Activated CD4-positive, alpha-beta T cell treated with anti-CD3 and anti-CD28 coated beads, Interleukin-2, amount 50 U/mL, for 48 hours (primary cell): ENCODE data around the gene C1orf87.

Experiments used
- DNase-seq, 2 experiments: peaks; one replicate each; pipeline ENCODE4 v3.0.0-alpha.2; 2020

Gene C1orf87

DNA sequence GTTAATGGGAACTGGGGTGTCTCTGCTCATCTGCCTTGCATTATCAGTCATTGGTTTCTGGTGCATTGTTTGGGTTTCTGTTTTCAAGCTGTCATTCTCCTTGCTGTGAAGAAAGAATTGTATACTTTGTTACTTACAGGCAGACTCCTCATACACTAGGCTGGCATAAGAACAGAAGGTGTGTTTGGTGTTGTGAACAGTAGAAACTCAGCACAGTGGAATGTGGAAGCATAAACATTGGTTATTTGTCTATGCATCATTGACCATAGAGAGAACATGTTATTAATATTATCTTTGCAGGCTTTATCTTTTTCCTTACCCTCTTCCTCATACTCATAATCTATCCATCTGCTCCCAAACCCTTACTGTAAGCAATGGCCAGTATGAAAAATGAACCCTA is 18.2 kb downstream of the C1orf87 start:
- no peak for DNase-seq

DNA sequence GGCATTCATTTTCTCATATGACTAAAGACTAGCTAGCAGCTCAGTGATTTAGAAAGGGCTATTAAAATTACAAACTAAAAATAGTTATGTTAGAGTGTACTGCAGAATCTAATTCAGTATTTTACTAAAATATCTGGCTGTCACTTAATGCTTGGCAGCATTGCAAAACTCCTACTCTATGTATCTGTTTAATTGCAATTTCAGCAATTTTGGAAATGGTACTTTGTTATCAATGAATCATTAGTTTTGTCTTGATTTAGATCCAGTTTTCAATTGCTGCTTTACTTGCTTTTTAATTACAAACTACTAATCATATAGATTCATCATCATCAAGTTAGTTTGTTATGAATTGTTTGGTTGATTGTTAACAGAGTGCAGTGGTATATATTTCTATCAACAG is 19.2 kb downstream of the C1orf87 start:
- no peak for DNase-seq

DNA sequence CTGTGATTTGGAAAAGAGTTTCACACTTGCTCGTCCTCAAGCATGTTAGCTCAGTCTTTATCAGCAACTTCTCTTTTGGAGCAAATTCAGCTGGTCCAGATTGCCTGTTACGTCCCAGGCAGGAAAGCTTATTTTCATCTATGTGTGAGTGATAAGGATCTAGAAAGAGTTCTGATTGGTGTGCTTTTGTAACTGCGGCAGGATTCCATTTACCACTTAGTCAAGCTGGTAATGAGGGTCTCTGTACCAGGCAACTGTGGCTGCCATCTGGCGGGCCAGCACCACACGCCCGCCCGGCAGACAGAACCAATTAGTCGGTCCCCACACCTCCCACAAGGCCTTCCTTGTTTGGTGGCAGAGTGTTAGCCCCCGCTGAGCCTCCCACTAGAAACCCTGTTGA is 21.0 kb downstream of the C1orf87 start:
- no peak for DNase-seq

- DNase-seq: no peak
Observed at GRCh38 chr1:60051191-60051590, 22.4 kb downstream of the C1orf87 start.

DNA sequence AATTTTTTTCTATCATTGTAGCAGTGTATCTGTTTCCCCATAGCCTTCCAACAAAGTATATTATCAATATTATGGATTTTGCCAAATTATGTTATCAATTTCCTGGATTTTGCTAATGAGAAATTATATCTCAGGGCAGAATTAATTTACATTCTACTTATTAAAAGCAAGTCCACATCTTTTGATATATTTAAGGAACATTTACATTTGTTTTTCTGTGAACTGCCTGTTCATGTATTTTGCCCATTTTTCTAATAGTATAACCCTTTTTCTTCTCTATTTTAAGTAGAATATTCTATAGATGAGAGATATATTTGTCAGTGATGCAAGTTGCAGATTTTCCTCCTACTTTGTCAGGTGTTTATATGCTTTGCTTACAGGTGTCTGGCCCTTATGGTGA is 24.4 kb downstream of the C1orf87 start:
- no peak for DNase-seq

DNA sequence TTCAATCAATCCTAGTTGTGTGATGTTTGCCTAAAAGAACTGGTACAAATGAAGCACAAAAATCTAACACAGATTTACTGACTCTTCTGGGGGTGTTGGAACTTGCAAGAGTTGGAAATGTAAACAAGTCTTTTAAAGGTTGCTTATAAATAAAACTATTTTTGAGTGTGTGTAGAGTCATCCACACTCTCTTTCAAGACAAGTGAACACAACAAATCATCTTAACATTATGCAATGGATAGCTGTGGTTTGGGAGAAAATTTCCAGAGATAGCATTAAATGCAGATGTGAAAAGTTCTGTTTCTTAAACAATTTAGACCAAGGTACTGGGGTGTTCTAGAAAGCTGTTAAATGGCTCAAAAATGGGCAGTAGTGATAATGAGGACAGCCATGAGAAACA is 28.7 kb downstream of the C1orf87 start:
- no peak for DNase-seq

DNA sequence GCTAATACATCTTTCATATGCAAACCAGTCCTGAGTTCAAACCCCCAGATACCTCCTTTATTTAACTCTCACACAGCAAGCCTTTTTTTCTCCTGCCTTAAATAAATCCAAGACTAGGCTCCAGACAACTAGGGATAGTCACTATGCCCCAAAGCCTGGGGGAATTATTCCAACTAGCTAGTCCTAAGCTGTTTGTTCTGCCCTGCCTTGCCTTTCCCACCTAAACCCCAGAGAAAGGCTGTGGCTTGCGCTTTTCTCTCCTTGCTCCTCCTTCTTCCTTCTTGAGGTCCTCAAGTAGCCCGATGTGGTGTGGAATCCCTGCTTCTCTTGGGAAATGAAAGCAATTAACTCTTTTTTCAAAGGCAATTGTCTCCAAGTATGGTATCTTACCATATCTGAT is 31.8 kb downstream of the C1orf87 start:
- DNase-seq: no peak

GRCh38 chr1:60037669-60038068 is 35.9 kb downstream of the C1orf87 start:
- DNase-seq: no peak

GRCh38 chr1:60036856-60037460 is 36.6 kb downstream of the C1orf87 start:
- no peak for DNase-seq

DNA sequence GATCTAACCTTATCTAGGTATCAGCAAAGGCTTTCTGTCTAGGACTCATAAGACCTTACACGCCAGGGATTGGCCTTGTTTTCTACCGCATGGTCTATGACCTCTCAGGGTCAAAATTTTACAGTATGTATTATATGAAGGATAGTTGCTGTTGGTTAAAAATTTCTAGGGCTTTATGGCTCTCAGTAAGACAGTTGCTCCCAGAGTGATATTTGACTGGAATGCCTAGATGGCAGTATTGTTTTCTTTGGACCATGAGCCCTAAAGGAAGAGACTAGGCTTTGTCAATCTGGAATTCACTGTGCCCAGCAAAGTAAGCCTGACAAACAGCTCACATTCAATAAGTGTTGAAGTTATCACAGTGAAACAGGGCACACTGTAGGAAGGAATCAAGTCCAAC is 37.6 kb downstream of the C1orf87 start:
- no peak for DNase-seq

DNA sequence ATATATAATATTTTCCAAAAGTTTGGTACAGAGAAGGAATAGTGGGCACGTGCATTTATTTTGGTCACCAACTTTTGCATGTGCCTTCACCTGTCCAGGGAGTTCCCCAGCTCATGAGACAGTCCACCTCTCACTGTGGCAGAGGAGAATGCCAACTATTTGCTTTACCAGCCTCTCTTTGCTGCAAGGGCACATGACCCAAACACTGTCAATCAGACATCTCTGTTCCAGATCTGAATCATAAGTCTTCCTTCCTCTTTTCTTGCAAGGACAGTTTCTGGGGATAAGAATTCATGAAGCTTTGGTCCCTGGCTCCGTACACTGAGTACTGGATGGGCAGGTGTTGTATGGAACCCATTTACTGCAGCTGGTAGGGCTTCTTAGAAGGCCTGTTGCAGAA is 38.6 kb downstream of the C1orf87 start:
- no peak for DNase-seq

GRCh38 chr1:60033066-60033465 is 40.5 kb downstream of the C1orf87 start:
- no peak for DNase-seq

DNA sequence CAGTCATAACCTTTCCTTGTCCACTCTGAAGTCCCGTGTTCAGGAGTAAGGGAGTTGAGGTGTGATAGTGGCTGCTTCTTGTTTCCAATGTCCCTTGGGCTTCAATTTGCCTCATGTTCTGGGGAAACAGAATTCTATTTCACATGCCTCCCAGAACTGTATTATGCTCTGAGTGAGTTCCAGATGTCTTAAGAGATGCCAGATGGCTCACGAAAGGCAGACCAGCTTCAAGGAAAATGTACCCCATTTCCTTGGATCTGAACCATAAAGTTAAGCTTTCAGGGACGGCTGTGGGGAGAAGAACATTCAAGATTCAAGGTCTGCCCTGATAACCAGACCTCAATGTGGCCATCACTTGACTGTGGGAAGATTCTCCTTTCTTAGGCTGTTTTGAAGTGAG is 42.4 kb downstream of the C1orf87 start:
- no peak for DNase-seq

- no peak for DNase-seq
Observed at GRCh38 chr1:60025552-60025951, 48.0 kb downstream of the C1orf87 start.

- DNase-seq: no peak
Observed at GRCh38 chr1:60017508-60018205, 55.9 kb downstream of the C1orf87 start.

GRCh38 chr1:60010690-60011089 is 62.9 kb downstream of the C1orf87 start:
- DNase-seq: no peak

DNA sequence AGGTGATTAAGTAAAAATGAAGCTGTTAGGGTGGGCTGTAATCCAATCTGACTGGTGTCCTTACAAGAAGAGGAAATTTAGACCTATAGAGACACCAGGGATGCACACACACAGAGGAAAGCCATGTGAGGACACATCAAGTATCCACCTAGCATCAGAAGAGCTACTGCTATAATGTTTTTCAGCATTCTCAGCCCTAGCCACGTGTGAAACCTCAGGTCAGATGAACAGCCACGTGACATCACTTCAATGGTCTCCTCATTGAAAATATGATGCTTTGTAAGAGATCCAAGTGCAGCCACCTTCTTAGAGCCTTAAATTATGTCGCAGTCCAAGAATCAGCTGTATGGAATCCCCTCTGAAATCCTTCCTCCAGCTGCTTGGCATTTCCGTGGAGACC is 65.1 kb downstream of the C1orf87 start:
- DNase-seq: no peak

- no peak for DNase-seq
Observed at GRCh38 chr1:60000625-60001024, 72.9 kb downstream of the C1orf87 start.

DNA sequence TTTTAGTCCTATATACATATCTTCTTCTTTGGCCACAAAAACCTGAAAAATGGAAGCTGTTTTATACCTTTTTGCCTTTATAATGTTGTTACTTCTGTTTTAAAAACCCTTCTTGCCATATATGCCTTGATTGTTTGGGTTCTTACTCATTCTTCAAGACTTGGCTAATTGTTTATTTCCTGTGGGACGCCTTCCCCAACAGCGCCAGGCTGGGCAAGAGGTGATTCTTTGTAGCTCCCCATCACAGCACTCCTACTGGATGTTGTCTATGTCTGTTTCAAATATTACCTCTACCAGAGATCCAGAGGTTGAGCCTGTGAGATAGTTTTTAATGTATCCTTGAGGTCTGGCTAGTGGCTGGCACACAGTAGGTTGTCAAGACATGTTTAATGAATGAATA is 73.8 kb downstream of the C1orf87 start:
- DNase-seq: no peak

- DNase-seq: no peak
Observed at GRCh38 chr1:59999006-59999405, 74.6 kb downstream of the C1orf87 start.

- no peak for DNase-seq
Observed at GRCh38 chr1:59997479-59998115, 76.0 kb downstream of the C1orf87 start.

- DNase-seq: no peak
Observed at GRCh38 chr1:59994302-59995198, 79.0 kb downstream of the C1orf87 start.

DNA sequence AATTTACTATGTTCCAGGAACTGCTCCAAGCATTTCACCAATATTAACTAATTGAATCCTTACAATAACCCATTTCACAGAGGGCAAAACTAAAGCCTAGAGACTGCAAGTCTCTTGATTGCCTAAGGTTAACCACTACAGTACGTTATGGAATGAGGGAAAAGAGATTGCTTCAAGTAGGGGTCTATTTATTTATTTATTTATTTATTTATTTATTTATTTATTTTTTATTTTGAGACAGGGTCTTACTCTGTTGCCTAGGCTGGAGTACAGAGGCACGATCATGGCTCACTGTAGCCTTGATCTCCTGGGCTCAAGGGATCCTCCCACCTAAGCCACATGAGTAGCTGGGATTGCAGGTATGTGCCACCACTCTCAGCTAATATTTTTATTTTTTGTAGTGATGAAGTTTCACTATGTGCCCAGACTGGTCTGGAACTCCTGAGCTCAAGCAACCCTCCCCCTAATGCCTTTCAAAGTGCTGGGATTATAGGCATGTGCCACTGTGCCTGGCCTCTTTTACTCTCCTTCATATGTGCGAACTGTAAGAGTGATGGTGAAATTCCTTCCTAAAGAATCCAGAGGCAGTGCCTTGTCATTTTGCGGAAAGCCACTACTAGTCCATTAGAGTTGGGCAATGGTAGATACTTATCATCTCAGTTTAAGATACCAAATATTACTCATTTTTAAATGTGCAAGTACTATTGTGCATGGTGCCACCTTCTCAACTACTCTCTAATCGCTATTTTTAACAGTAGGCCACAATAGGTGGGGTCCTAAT is 81.3 kb downstream of the C1orf87 start:
- DNase-seq: no peak
